Activated naive CD8-positive, alpha-beta T cell treated with anti-CD3 and anti-CD28 coated beads, Interleukin-2, amount 50 U/mL, for 16 hours (primary cell): ENCODE data around the gene BCAR3.
"Not testable (repeated sequence)": the region's sequence is repeated elsewhere in the genome, so short reads cannot be mapped to it uniquely, and the experiment has no call there.

Experiments used
- DNase-seq: peaks from one replicate; pipeline ENCODE4 v3.0.0-alpha.2; 2020; ENCODE audit warnings: low read depth, low spot score

Gene BCAR3

GRCh38 chr1:93705892-93706500, 24.4 kb upstream of the BCAR3 start:
- DNase-seq = no peak

GRCh38 chr1:93704052-93704451, 22.4 kb upstream of the BCAR3 start:
- no peak for DNase-seq

GRCh38 chr1:93703643-93704042, 22.0 kb upstream of the BCAR3 start:
- no peak for DNase-seq

- no peak for DNase-seq
Measured at GRCh38 chr1:93702828-93703183, 21.2 kb upstream of the BCAR3 start.

GRCh38 chr1:93702111-93702827, 20.6 kb upstream of the BCAR3 start:
- no peak for DNase-seq

- DNase-seq = no peak
Measured at GRCh38 chr1:93701629-93702028, 20.0 kb upstream of the BCAR3 start.

- DNase-seq = no peak
Measured at GRCh38 chr1:93700532-93701469, 19.2 kb upstream of the BCAR3 start.

GRCh38 chr1:93699503-93700168, 18.0 kb upstream of the BCAR3 start:
- DNase-seq = no peak

- no peak for DNase-seq
Measured at GRCh38 chr1:93699049-93699384, 17.4 kb upstream of the BCAR3 start.

- no peak for DNase-seq
Measured at GRCh38 chr1:93698329-93699048, 16.9 kb upstream of the BCAR3 start.

- DNase-seq = not testable (repeated sequence)
Measured at GRCh38 chr1:93697566-93697965, 15.9 kb upstream of the BCAR3 start.

- no peak for DNase-seq
Measured at GRCh38 chr1:93695411-93696005, 13.9 kb upstream of the BCAR3 start.

- no peak for DNase-seq
Measured at GRCh38 chr1:93694819-93695218, 13.2 kb upstream of the BCAR3 start.

- no peak for DNase-seq
Measured at GRCh38 chr1:93694039-93694438, 12.4 kb upstream of the BCAR3 start.

- no peak for DNase-seq
Measured at GRCh38 chr1:93692983-93693591, 11.4 kb upstream of the BCAR3 start.

- DNase-seq = no peak
Measured at GRCh38 chr1:93692451-93692861, 10.8 kb upstream of the BCAR3 start.

- no peak for DNase-seq
Measured at GRCh38 chr1:93692026-93692425, 10.4 kb upstream of the BCAR3 start.

- DNase-seq = no peak
Measured at GRCh38 chr1:93690921-93691789, 9.5 kb upstream of the BCAR3 start.

GRCh38 chr1:93690341-93690740, 8.7 kb upstream of the BCAR3 start:
- no peak for DNase-seq
